GM21737 (cell line): Measurements from ENCODE around the gene MED28.
A peak's percentile ranks its signal among the peaks of the same experiment; 100 is the strongest.
"Not testable (repeated sequence)": the region's sequence is repeated elsewhere in the genome, so short reads cannot be mapped to it uniquely, and the experiment has no call there.

Source experiments
- ATAC-seq: cut with Tn5 transposase; IDR thresholded peaks from one replicate; pipeline ENCODE4 v1.9.1; 2021; ENCODE audit warnings: mild to moderate bottlenecking, moderate library complexity; ENCODE audit not compliant: unreplicated experiment

Gene MED28, protein sequence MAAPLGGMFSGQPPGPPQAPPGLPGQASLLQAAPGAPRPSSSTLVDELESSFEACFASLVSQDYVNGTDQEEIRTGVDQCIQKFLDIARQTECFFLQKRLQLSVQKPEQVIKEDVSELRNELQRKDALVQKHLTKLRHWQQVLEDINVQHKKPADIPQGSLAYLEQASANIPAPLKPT

DNA sequence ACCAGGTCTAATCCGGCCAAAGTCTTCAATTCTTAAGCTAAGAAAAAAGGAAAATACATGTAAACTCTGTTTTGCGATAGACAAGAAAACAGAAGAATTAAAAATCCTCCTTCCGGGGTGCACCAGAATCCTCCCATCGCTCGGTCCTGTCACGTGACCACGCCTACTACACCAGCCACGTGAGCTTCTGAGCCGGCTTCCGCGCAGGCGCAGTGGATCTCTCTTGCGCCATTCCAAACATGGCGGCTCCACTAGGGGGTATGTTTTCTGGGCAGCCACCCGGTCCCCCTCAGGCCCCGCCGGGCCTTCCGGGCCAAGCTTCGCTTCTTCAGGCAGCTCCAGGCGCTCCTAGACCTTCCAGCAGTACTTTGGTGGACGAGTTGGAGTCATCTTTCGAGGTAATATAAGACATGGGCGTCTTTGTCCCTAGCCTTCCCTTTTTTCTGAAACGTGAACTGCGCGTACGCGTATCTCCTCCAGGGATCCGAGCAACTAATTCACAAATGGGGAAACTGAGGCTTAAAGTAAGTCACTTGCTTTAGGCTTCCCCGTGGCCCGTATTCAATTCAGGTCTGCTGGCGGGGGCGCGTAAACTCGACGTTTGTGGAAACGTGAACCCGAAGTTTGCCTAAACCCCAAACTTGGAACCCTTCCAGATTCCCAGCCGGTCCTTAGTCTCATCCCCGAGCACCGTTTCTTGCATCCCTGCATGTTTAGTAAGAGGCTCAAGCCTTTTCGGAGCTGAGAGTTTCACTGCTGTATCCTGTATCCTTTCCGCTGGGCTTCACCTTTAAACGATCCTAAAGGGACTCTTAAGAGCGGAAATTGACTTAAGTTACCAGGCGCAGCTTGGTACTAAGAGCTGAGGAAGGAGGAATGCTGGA lies at the start of gene MED28:
TSS of gene MED28 (plus strand) at position 226 of the 884 bp plus-strand sequence. CDS start at position 240, 14 bp downstream.
- ATAC-seq: peak; percentile 96

DNA sequence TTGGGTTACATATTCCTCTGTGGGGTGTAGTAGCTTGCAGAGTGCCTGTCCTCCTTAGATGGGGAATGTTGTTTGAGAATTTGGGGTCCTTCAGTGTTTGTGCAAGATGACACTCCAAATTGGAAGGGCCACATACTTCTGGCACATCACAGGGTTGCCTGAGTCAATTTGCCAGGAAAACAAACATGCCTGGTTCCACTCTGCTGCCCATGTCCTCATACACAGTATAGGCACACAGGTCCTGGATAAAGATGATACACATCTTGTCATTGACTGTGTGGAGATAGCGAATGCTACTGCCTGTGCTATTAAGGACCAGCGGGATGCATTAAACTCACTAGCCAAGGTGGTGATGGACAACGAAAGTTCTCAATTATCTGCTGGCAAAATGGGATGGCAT lies 48.6 kb upstream of the MED28 start:
- no peak for ATAC-seq

DNA sequence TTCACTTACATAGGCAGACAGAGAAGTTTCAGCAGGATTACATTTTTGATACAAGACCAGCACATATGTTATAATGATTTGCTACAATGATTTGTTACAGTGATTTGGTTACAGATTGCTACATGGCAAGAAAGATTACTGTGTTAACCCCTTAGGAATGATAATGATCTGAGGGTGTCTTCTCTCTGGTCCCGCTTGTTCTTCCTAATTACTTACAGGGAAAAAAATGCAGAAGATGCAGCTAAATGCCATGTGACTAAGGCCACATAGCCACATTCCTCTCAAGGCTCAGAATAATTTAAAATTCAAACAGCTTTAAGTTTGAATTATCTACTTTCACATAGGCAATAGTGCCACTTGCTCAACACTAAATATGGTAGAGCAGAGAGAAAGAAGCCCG lies 47.2 kb upstream of the MED28 start:
- no peak for ATAC-seq

DNA sequence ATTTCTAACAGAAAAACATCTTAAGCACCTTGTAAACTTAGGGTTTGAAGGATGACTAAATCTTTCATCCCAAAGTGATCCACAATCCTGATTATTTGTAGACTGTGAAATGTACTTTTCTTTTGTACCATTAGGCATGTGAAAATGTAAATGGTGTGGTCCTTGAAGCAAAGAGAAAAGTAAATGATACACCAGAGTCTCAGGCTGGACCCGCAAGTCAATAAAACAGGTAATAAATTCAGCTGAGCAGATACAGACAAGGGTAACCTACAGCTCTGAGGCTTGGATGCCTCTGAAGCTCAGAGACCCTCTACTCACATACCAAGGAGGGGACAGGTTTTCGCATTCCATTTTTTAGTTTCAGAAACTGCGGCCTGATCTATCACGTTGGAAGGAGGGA lies 40.2 kb upstream of the MED28 start:
- ATAC-seq: no peak

DNA sequence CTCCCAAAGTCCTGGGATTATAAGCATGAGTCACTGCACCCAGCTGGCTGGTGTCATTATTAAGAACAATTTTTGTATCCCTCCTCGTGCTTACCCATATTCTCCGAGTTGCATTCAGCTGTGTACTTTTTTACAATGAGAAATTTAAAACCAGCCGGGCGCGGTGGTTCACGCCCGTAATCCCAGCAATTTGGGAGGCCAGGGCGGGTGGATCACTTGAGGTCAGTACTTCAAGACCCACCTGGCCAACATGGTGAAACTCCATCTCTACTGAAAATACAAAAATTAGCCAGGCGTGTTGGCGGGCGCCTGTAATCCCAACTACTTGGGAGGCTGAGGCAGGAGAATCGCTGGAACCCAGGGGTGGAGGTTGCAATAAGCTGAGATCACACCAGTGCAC lies 39.3 kb upstream of the MED28 start:
- not testable (repeated sequence) for ATAC-seq

DNA sequence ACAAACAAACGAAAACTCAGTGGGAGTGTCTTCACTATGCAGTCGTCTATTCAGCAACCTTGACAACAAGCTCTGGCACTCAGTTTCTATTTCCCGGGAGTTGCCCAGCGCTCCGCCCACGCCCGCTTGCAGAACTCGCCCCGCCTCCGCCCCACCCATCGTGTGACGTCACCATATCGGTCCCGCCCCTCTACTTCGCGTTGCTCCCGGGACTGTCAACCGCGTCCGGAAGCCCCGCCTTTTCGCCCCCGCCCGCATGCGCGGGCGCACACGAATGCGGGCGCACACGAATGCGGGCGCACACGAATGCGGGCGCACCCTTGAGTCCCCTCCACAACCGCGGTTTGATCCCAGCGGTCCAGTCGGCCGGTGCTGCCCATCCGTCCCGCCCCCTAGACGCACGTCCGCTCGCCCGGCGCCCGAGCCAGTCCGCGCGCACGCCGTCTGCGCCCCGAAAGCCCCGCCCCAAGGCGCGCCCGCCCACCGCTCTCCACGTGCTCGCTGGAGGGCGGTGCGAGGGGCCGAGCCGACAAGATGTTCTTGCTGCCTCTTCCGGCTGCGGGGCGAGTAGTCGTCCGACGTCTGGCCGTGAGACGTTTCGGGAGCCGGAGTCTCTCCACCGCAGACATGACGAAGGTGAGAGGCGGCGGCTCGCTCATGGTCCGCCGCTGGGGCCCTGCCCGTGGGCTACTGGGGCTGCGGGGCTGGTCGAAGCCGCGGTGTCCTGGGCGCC lies 37.3 kb upstream of the MED28 start, which contains the start of gene LAP3:
TSS of gene LAP3 (plus strand) at position 267 of the 733 bp plus-strand sequence. CDS start at position 535, 268 bp downstream.
- ATAC-seq: peak; percentile 85

DNA sequence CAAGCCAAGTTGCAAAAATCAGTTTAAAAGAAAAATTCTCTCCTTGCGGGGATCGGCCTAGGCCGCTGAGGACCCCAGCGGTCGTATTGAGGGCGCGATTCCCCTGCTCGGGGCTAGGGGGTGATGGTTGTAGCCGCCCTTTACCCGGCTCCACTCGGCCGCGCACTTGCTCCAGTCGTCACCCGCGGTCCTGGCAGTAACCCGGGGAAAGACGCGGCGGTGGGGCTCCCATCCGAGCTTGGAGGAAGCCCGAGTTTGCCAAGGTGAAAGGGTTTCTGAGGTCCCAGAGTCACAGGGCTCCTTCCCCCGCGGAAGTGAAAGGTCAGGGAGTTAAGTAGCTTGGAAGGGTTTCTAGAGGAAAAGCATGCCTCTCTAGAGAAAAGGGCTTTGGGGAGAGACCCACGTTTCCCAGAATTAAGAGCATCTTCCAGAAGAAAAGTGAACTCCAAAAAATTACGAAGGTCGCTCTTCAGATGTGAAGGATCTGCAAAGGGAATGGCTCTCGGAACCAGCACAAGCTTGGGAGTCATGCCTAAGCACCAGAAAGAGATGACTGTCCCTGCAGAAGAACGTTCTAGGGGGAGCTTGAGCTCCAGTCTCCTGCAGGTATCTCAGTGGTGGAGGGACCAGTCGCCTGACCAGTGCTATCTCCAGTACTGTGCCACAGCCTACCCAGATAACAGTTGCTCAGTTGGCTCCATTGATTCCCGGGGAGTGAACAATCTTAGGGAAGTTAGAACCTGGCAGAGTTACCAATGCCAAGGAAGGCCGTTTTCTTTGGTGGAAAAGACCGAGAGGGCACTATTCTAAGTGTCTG lies 36.6 kb upstream of the MED28 start:
- ATAC-seq: no peak

DNA sequence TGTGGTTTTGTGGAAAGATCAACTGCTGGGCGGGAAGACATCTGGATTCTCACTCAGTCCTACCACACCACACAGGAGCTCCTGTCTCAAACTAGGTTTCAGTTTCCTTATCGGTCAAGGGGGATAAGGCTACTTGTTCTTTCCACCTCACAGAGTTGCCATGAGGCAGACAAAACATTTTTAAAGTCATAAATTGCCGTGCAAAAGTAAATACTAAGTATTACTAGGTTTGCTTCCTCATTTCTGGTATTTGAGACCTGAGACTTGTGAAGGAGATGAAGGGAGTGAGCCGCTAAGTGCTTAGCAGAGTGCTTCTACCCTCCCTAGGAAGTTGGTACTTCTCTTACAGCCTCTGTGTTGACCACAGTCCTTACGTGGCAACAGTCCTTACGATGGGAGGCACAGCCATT lies 36.0 kb upstream of the MED28 start:
- peak; percentile 25 for ATAC-seq

DNA sequence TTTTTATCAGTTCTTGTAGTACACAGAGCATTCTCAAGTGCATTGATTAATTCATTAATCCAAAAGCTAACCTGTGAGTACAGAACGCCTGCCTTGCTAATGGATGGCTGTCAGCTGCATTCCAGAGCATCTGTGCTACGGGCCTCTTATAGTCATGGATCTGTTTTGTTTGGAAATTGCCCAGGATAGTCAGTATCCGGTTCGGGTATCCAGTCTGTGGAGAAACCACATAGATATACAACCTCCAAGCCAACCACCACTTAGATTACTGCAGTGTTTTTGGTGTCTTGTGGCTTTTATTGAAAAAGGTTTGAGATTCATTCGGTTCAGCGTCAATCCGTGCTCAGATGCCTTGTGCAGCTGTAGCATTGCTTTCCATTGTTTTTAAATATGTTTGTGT lies 33.5 kb upstream of the MED28 start:
- no peak for ATAC-seq

DNA sequence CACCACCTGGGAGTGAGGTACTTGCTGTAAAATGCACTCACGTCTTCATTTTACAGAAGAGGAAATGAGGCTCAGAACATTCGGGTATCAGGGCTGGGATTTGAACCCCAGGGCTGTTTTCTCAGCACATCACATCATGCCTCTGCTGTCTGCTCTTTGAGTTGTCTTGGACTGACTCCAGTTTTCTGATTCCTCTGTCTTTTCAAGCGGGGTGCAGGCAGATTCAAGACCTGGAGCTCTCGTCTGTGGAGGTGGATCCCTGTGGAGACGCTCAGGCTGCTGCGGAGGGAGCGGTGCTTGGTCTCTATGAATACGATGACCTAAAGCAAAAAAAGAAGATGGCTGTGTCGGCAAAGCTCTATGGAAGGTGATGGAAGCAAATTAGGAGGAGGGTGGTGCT lies 31.2 kb upstream of the MED28 start:
- ATAC-seq: no peak

DNA sequence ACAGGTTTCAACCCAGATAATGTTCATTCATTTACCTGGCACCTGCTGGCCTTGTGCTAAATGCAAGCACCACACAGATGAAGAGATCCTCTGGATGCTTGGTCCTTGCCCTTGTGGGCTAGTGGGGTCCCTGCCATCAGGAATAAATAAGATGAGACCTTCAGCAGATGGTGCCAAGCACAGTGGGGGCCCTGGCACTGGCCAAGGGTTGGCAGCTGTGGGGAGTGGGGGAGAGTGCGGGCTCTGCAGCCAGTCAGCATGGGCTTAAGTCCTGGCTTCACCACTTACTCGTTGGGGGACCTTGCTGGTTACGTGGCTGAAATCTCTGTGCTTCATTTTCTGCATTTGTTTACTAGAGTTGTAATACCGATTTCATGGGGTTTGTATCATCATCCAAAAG lies 30.5 kb upstream of the MED28 start:
- no peak for ATAC-seq

DNA sequence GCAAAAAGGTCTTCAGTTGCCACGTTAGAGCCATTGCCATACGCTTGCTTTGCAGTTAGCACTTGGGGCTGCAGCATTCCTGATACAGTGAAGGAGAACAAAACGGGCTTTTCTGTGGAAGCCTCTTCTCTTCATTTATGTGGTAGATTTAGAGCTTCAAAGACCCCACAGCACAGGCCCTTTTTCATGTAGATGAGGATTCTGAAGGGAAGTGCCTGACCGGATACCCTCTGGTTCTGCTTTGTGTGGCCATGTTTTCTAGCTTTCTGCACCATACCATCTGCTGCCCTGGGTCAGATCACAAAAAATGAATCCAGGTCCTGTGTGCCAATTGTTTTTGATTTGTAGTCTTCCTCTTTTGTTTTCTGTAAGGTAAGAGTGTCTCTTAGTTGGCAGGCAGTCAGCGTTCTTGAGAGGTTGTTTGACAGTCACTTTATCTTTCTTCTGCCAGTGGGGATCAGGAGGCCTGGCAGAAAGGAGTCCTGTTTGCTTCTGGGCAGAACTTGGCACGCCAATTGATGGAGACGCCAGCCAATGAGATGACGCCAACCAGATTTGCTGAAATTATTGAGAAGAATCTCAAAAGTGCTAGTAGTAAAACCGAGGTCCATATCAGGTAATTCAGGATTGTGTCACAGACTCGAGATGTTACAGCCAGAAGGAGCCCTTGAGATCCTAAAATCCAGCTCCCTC lies 29.8 kb upstream of the MED28 start:
- no peak for ATAC-seq

DNA sequence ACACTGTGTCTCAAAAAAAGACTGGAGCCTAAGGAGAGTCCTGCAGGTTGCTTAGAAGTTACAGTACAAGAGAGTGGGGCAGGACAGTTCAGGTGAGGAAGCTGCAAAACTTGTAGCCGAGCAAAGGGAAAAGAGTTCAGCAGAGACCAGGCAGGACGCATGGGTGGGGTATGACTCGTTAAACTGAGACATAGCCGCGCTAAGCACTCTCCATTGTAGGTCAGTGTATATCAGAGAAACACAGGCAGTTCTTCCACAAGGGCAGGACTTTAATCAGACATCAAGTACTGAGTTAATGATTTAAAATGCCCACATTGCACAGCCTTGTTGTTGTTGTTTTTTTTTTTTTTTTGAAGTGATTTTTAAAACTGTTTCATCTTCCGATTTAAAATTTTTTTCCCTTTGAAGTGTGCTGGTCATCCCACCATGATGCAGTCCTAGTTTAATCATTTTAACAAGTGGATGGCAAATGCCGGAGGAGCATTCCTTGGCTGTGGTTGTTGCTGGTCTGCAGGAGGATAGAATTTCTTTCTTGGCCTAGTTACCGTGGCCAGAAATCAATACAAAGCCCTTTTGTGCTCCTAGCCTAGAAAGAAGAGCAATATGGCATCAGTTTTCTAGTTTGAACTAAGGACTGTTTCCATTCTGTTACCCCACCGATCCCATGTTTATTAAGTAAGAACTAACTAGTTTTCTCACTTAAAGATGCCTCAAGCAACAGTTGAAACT lies 27.2 kb upstream of the MED28 start:
- no peak for ATAC-seq

DNA sequence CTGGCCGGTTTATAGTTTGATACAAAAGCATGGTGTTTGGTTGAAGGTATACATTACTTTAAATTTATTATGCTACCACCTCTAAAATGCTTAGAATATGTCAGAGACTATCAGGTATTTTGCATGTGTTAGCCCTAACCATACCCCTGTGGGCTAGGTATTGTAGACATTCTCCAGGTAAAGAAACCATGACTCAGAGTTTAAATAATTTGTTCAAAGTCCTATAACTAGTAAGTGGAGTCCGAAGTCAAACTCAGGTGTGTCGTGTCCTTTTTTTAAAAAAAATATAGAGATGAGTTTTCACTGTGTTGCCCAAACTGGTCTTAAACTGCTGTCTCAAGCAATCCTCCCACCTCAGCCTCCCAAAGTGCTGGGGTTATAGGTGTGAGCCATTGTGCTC lies 25.1 kb upstream of the MED28 start:
- ATAC-seq: no peak

DNA sequence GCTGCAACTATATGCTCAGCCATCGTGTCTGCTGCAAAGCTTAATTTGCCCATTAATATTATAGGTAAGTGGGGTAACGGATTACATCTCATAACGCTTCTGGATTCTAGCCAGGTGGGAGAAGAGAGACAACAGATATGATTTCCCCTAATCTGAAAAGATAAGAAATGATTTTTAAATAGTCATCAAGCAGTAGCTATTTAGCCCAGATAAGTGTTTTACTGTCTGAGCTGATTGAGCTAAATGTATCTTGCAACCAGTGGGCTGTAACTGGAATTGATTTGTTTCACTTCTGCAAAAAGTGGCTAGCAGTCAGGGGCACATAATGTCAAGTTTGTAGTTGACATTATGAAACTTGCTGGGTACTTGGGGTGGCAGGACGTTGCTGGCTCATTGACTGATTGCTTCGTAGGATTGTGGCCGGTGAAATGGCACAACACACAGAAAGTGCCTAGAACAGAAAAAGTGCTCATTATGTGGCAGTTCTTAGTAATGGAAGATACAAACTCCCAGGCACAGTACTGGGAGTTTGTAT lies 18.9 kb upstream of the MED28 start:
- peak; percentile 79 for ATAC-seq

DNA sequence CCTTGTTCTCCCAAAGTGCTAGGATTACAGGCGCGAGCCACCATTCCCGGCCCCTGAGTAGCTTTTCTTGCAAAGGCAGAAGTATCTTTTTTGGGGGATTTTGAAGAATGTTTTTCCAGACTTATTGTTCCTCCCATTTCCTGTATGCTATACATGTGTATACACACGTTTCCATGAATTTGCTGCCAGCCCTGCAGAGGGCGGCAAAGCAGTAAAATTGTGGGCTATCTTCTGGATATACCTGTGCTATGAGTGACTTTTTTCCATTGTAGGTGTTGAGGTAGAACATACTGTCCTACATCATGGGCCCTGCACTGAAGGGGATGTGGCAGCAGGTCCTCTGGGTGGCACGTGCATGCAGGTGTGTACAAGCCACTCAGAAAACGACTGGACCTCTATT lies 16.9 kb upstream of the MED28 start:
- ATAC-seq: no peak

DNA sequence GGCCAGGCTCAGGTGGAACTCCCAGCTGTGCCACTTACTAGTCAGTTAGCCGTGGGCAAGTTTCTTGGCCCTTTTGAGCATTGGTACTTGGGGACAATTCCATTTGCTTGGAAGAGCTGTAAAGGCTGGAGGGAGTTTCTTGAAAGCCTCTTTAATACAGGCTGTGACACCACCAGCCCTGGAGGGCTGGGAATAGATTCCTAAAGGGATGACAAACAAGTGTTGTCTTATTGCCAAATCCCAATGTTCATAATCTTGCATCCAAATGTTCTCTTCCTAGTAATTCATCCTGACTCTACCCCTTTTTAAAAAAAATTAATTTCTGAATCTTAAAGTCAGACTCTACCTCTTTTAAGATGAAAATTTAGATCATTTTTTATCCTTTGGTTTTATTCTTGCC lies 14.6 kb upstream of the MED28 start:
- no peak for ATAC-seq

DNA sequence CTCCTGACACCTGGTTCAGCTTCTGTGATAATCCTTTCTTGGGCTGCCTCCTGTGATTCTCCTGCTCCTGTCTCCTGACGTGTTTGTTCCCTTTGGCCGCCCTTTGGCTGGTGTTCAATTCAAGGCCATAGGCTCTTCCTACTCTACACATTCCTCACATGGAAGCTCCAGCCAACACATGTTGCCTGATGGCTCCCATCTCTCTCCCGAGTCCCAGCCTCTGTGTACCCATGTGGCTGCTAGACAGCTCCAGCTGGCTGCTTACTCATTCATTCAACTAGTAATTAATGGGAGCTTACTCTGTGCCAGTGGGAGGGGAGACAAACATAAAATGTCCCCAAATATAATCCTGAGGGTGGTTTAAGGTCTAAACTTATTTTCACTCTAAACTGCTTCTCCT lies 9.2 kb upstream of the MED28 start:
- ATAC-seq: no peak

DNA sequence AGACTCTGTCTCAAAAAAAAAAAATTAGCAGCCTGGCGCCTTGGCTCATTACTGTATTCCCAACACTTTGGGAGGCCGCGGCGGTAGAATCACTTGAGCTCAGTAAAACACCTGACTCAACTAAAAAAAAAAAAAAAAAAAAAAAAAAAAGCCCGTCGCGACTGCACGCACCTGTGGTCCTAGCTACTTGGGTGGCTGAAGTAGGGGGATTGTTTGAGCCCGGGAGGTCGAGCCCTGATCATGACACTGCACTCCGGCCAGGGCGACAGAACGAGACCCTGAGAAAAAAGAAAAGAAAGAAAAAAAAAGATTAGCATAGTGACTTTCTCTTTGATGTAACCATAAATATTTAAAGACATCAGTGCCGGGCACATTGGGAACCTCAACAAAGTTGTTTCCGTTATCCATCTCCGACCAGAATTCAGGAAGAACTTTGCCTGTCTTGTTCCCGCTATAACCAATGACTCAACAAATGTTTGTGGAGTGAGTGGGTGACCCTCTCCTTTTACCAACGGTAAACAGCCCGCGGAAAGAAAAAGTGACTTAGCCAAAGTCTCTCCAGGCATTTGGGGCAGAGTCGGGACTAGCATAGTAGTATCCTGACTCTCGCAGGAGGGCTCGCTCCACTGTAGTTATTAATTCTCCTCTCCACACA lies 553 bp upstream of the MED28 start:
- ATAC-seq: peak; percentile 33
